Stromal cell of bone marrow (primary cell): ENCODE measurements around the gene RPRD1B.

Experiments used
- DNase-seq: peaks from one replicate; pipeline ENCODE4 v3.0.0-alpha.2; 2012; ENCODE audit warnings: low read depth

RPRD1B gene

GRCh38 chr20:38135651-38136420, 102.3 kb downstream of the RPRD1B start:
- no peak for DNase-seq

- DNase-seq, result no peak
Observed at GRCh38 chr20:38136421-38137245, 103.1 kb downstream of the RPRD1B start.

GRCh38 chr20:38137441-38138037, 104.0 kb downstream of the RPRD1B start:
- DNase-seq, result no peak

GRCh38 chr20:38138086-38138778, 104.7 kb downstream of the RPRD1B start:
- no peak for DNase-seq

- no peak for DNase-seq
Observed at GRCh38 chr20:38139156-38139912, 105.8 kb downstream of the RPRD1B start.

GRCh38 chr20:38139977-38140753, 106.6 kb downstream of the RPRD1B start:
- no peak for DNase-seq

GRCh38 chr20:38141204-38141888, 107.8 kb downstream of the RPRD1B start:
- no peak for DNase-seq
